Stimulated activated CD4-positive, alpha-beta T cell treated with anti-CD3 and anti-CD28 coated beads, Interleukin-15, amount 100 ng/mL, for 1 hour (primary cell): Measurements from ENCODE around the gene GRIK1.
"Not testable (repeated sequence)": the region's sequence is repeated elsewhere in the genome, so short reads cannot be mapped to it uniquely, and the experiment has no call there.

Experiments
- DNase-seq, 2 donors: peaks; one replicate each; pipeline ENCODE4 v3.0.0-alpha.2; 2020; ENCODE audit warnings: low read depth in 1 of 2, low spot score in 1 of 2

Gene GRIK1

GRCh38 chr21:29621525-29621924, 318.3 kb downstream of the GRIK1 start:
- DNase-seq: no peak

- DNase-seq: no peak
Observed at GRCh38 chr21:29616209-29616751, 323.5 kb downstream of the GRIK1 start.

DNA sequence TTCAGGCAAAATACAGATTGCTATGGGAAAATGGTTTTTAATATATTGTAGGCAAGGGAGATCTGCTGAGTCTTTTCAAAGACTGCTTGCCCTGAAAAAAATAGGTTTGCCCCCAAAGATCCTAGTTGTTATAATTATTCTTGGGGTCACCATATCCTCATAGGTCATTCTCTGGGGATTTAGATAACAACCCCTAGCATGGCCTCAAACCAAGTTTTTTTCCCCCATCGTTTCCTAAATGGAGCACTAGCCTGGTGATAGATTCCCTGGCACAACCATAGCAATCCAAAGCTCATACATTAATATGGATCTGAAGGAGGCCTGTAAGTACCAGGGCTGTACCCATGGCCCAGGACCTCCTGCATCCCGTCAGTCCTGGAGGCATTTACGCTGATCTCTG, 325.9 kb downstream of the GRIK1 start:
- no peak for DNase-seq

GRCh38 chr21:29613021-29613420, 326.8 kb downstream of the GRIK1 start:
- no peak for DNase-seq

DNA sequence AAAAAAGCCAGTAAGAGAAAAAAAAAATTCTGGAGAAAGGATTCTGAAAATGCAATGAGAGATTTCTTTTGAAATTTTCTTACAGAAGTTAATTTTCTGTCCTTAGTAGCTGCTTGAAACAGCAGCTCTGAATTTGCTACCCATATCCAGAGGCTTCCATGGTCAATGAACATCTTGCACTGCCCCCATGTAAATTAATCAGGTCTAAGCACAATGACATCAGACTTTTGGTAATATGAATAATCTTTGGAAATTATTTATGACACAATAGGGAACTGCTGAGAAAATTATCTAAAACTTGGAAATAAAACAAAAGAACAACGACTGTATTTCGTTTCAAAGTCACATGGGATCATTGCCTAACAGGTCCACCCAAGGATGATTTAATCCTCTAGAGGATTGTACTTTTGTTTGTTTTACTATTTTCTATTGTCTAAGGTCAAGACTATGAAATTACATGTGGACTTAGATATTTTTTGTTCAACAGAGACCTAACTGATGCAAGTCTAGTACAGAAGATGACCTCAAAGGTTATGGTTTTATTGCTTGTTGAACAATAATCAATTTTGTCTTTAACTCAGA, 328.9 kb downstream of the GRIK1 start:
- no peak for DNase-seq

DNA sequence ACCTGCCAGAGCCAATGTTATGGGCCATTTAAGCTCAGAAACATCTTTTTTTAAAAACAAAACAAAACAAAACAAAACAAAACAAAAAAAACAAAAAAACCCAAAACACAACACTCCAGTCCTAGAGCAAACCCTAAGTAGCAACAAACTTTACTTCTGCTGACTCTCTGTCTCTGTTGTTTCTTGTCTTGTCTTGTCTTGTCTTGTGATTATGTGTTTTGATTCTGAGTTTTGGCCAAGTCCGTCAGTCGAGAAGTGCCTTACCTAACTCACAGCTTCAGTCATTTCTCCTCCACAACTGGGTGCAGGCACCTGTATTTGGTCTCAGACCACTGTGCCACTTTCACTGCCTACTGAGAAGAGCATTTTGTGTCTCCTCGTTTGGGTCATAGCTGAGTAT, 333.2 kb downstream of the GRIK1 start:
- DNase-seq: no peak

DNA sequence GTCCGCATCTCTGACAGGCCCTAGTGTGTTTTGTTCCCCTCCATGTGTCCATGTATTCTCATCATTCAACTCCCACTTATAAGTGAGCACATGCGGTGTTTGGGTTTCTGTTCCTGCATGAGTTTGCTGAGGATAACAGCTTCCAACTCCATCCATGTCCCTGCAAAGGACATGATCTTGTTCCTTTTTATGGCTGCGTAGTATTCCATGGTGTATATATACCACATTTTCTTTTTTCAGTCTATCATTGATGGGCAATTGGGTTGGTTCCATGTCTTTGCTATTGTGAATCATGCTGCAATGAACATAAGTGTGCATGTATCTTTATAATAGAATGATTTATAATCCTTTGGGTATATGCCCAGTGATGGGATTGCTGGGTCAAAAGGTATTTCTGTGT, 334.6 kb downstream of the GRIK1 start:
- not testable (repeated sequence) for DNase-seq

DNA sequence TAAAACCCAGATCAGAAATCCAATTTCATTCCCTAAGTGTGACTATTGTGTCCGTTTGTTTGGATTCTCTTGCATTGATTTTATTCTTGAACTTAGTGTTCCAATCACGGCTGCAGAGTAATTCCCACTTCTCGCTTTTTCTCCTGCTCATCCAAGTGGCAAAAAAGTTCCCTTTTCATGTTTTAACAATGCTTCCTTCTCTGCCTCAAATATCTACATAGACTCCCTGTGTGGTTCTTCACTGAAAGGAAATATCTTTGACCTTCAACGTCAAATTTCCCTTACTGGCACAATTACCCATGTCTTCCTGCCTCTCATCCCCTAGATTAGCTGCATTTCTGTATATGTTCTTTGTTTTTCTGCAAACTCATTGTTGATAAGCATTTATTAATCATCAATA, 335.7 kb downstream of the GRIK1 start:
- DNase-seq: no peak

GRCh38 chr21:29601047-29601446, 338.7 kb downstream of the GRIK1 start:
- DNase-seq: no peak

GRCh38 chr21:29586696-29587095, 353.1 kb downstream of the GRIK1 start:
- DNase-seq: no peak

- DNase-seq: no peak
Observed at GRCh38 chr21:29585462-29585861, 354.3 kb downstream of the GRIK1 start.

DNA sequence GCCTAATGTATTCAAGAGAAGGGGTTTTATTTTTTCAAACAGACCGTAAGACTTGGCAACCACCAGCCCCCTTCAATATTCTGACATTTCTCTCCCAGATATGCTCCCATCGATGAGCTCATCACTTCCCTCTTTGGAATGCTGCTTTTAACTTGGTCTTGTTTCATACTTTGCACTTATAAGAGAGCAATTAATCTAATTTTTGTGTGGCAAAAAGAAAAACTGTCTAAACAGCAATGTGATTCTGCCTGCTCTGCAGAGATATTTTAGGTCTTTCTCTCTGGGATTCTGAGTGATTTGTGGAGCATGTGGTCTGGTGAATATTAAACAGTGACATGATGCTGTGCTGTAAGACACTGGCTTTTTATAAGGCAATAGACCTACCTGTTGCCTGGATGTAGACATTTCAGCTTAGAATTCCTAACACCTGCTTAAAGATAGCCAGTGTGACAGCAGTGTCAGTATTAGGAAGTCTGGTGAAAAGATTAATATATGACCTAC, 356.3 kb downstream of the GRIK1 start:
- DNase-seq: no peak

DNA sequence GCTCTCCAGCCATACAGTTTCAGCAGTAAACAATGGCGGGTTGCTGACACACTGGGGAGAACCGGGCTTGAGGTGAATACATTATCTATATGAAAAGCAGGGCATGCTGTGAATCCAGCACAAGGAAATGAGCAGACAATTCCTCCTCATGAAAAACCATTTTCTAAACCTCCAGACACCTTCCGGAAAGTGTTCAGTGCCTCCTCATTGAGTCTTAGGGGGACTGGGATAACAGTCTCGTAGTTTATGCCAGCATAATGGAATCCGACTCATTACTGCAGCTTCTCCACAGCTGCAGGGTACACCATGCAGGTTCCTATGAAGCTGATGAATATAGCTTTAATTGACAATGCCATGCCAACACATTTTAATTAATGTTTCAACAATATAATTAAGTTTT, 356.9 kb downstream of the GRIK1 start:
- DNase-seq: no peak

GRCh38 chr21:29581393-29581792, 358.4 kb downstream of the GRIK1 start:
- DNase-seq: no peak

DNA sequence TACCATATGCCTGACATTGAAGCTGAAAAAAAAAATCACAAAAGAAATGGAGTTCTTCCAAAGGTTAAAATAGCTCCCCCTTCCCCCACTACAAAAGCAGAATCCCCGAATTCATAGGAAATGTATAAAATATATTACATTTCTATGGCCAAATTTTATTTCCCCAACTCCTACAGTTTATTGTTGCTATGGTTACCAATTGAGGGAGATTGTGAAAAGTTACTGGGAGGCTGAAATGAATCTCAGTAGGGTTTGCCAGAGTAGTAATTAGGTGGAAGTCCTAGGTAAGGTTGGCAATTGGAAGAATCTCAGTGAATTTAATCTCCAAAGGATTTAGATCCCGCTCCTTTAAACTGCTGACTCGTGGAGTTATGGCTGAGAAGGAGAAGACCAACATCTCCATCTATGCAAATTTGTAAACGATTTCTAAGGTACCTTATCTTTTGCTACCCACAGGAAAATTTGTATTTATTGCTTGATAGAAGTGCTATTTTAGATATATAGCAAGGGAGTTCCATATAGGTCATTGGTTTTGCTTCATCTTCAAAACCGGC, 359.0 kb downstream of the GRIK1 start:
- no peak for DNase-seq

DNA sequence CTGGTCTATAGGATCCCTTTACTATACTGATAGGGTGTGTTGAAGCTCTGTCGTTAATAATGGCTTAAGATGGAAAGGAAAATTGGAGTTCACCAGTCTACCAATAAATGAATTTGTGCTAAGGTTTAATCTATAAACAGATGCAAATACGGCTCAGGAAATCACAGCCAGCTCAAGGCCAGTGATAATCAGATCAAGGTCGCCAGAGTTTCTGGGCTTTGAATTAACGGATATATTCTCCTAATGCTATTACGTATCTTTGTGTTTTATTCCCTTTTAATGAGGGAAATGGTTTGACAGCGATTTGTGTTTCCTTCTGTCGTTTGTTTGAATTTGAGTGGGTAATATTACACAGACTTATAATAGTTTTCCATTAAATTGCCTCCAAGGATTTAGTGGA, 361.5 kb downstream of the GRIK1 start:
- no peak for DNase-seq

- DNase-seq: no peak
Observed at GRCh38 chr21:29571949-29572348, 367.8 kb downstream of the GRIK1 start.

GRCh38 chr21:29568020-29568697, 371.6 kb downstream of the GRIK1 start:
- DNase-seq: no peak

DNA sequence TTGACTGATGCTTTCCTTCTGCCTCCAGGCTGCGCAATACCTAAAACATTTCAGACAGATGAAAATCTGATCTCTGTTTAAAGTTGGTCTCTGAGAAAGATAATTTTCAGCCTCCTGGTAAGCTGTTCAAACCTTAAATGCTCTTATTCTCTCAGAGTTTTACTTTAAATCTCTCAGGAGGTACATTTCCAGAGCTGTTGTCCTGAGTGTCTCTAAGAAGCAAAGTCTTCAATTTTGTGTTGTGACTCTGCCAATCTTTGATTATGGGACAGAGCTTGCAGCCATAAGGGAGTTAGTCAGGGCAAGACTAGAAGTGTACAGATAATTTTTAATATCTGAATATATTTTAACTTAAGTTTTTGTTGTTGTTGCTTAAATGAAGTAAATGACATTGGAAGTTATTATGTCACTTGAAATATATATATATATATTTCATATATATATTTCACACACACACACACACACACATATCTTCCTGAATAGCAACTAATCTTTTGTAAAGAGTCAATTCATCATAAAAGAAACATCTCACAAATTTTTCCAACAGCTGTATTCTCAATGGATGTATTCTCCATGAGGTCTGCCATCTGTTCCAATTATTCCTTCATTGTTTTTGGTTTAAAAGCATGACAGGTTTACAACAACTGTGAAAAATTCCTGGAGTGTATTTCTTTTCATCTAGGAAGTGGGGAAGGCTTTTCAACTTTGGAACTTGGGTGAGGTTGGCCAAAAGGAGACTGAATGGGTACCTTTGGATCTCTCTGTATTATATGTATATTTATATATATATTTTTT, 381.7 kb downstream of the GRIK1 start:
- no peak for DNase-seq

DNA sequence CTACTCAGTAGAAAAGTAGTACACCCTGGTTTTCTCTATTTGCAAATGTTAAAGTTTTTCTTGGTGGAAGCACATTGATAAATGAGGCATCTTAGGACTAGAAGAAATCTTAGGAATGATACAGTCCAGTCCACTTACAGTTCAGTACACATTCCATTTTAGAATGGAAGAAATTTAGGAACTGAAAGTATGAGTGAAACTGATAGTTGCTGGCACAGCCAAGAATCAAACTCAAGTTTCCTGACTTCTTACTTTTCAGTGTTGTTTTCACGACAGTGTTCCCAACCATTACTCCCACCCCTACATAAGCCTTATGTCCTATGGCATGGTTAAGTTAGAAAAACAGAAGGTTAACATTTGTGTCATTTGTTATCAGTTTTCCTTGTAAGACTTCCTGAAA, 382.6 kb downstream of the GRIK1 start:
- DNase-seq: no peak

- no peak for DNase-seq
Observed at GRCh38 chr21:29555601-29556000, 384.2 kb downstream of the GRIK1 start.

DNA sequence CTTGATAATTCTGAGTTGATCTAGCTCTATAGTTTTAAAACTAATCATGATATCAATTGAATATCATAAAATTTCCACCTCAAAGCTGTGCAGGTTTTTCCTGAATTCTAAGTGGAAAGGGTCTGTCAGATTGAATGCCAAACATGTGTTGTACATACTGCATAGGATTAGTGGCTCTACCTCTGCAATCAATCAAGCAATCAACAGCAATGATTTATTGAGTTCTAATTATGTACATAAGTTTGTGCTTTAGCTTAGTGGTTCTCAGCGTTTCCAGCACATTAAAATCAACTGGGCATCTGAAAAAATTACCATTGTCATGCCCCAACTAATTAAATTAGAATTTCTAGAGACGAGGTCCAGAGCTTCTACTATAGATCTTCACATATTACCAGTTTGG, 389.6 kb downstream of the GRIK1 start:
- DNase-seq: no peak
